Neural crest cell (in vitro differentiated cells): ENCODE measurements around the gene WDR70. TPM values are rescaled to one million over a fixed set of nuclear protein-coding genes. Genes with fewer than 3 reads are reported as not detected.
"Not testable (repeated sequence)": the region's sequence is repeated elsewhere in the genome, so short reads cannot be mapped to it uniquely, and the experiment has no call there.

ENCODE experiments used
- DNase-seq: peaks from one replicate; pipeline ENCODE4 v3.0.0; 2021; ENCODE audit warnings: low read depth, mixed read lengths, low spot score
- H3K27ac Mint-ChIP-seq: one replicate; pipeline ENCODE4 v1.8.0; 2021; ENCODE audit warnings: mild to moderate bottlenecking, mixed read lengths; ENCODE audit not compliant: unreplicated experiment
- H3K27me3 Mint-ChIP-seq: 2 replicates; pipeline ENCODE4 v1.8.0; 2021; ENCODE audit warnings: low read depth, mild to moderate bottlenecking, mixed read lengths
- H3K36me3 Mint-ChIP-seq: 2 replicates; pipeline ENCODE4 v1.8.0; 2021; ENCODE audit warnings: low read depth, mild to moderate bottlenecking, mixed read lengths
- H3K4me1 Mint-ChIP-seq: 2 replicates; pipeline ENCODE4 v1.8.0; 2021; ENCODE audit warnings: mixed read lengths
- H3K4me3 Mint-ChIP-seq: one replicate; pipeline ENCODE4 v1.8.0; 2021; ENCODE audit warnings: mild to moderate bottlenecking, mixed read lengths
- H3K9me3 Mint-ChIP-seq: 2 replicates; pipeline ENCODE4 v1.8.0; 2021; ENCODE audit warnings: mixed read lengths
- total RNA-seq: library from RNA; stranded (reverse); gene quantifications from 2 replicates; pipeline ENCODE4 v1.2.1, GENCODE V29; 2021
- TF ChIP-seq, protein P1 (sequence below): fragments of 200-600 bp; sonication (generic); conservative IDR thresholded peaks from 2 replicates; pipeline ENCODE4 v1.5.0; 2021; ENCODE audit warnings: antibody characterized with exemption, mild to moderate bottlenecking

Gene WDR70
- total RNA-seq, 1 donor from 2014 or later, result 46.5 TPM

DNA sequence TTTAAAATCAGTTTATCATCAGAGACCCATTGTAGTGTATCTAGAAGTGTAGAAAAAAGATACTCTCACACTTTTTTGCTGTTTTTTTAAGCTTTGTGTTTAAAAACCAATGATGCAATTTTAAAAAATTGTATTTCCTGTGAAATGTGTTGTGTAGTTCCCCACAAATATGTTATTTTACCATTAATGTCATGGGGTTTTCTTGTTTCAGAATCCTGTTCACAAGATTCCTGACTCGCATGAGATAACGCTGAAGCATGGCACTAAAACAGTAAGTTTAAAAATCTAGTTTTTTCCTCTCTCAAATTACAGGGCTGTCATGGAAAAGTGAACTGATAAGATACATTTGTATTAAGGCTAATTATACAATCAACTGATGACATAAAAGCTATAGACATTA, 58.6 kb downstream of the WDR70 start:
- no peak overlapping the region for H3K27ac Mint-ChIP-seq

GRCh38 chr5:37445783-37446182, 66.7 kb downstream of the WDR70 start:
- DNase-seq, H3K27ac Mint-ChIP-seq: not testable (repeated sequence)
- H3K36me3 Mint-ChIP-seq, result peaks cover 41% of the 10 kb centered on the region

More for the DNA sequence above, 58.6 kb downstream of the WDR70 start:
- Mint-ChIP-seq H3K36me3 (peaks cover 5% of the 10 kb centered on the region), H3K9me3 (no peaks in the 10 kb centered on the region), H3K4me3 (no peak overlapping the region), H3K4me1 (no peaks in the 10 kb centered on the region), H3K27me3 (no peaks in the 10 kb centered on the region)
- TF ChIP-seq, protein P1, sequence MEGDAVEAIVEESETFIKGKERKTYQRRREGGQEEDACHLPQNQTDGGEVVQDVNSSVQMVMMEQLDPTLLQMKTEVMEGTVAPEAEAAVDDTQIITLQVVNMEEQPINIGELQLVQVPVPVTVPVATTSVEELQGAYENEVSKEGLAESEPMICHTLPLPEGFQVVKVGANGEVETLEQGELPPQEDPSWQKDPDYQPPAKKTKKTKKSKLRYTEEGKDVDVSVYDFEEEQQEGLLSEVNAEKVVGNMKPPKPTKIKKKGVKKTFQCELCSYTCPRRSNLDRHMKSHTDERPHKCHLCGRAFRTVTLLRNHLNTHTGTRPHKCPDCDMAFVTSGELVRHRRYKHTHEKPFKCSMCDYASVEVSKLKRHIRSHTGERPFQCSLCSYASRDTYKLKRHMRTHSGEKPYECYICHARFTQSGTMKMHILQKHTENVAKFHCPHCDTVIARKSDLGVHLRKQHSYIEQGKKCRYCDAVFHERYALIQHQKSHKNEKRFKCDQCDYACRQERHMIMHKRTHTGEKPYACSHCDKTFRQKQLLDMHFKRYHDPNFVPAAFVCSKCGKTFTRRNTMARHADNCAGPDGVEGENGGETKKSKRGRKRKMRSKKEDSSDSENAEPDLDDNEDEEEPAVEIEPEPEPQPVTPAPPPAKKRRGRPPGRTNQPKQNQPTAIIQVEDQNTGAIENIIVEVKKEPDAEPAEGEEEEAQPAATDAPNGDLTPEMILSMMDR, result no peak
- no peak for DNase-seq

GRCh38 chr5:37448941-37449340, 69.8 kb downstream of the WDR70 start:
- DNase-seq, result no peak
- TF ChIP-seq, protein P1, result no peak
- Mint-ChIP-seq H3K36me3 (peaks cover 53% of the 10 kb centered on the region), H3K4me3 (no peak overlapping the region), H3K9me3 (peaks cover 7% of the 10 kb centered on the region), H3K4me1 (no peaks in the 10 kb centered on the region), H3K27me3 (no peaks in the 10 kb centered on the region), H3K27ac (no peak overlapping the region)

More at GRCh38 chr5:37445783-37446182, 66.7 kb downstream of the WDR70 start:
- H3K4me1 Mint-ChIP-seq, H3K4me3 Mint-ChIP-seq, H3K27me3 Mint-ChIP-seq, H3K9me3 Mint-ChIP-seq: not testable (repeated sequence)

GRCh38 chr5:37451991-37452390, 72.9 kb downstream of the WDR70 start:
- H3K27ac Mint-ChIP-seq, DNase-seq, H3K9me3 Mint-ChIP-seq, H3K4me3 Mint-ChIP-seq, H3K27me3 Mint-ChIP-seq, H3K4me1 Mint-ChIP-seq: not testable (repeated sequence)
- H3K36me3 Mint-ChIP-seq, result peaks cover 28% of the 10 kb centered on the region

DNA sequence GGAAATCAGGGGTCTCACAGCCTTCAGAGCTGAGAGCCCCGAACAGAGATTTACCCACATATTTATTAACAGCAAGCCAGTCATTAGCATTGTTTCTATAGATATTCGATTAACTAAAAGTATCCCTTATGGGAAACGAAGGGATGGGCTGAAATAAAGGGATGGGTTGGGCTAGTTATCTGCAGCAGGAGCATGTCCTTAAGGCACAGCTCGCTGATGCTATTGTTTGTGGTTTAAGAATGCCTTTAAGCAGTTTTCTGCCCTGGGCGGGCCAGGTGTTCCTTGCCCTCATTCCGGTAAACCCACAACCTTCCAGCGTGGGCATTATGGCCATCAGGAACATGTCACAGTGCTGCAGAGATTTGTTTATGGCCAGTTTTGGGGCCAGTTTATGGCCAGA, 74.1 kb downstream of the WDR70 start:
- not testable (repeated sequence) for H3K4me3 Mint-ChIP-seq, H3K27ac Mint-ChIP-seq, H3K9me3 Mint-ChIP-seq, DNase-seq, H3K27me3 Mint-ChIP-seq, H3K4me1 Mint-ChIP-seq
- H3K36me3 Mint-ChIP-seq, result peaks cover 28% of the 10 kb centered on the region

DNA sequence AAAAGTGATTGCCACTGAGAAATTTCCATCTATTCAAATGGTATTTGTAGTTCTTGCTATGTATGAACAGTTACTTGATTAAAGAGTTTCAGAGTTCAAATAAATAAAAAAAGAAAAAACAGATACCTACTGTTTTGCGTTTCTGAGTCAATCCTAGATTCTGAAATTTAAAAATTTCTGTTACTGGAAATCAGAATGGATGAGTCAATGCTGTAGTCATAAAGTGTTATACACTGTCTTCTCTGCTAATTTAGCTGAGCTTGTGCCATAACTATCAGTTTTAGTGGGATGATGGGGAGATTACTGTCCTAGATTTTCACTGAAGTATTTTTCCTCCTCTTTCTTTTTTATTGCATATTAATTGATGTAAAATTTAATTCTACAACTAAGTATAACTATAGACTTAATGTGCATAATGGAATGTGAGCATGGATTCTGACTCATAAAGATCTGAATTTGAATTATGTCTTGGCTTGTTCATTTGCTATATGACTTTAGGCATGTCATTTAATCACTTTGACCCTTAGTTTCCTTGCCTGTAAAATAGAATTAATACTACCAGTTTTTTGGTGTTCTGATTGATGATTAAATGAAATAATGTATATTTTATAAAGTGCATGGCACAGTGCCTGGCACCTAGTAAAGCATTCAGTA, 75.4 kb downstream of the WDR70 start:
- H3K27me3 Mint-ChIP-seq, H3K4me3 Mint-ChIP-seq, H3K4me1 Mint-ChIP-seq, DNase-seq, H3K9me3 Mint-ChIP-seq, H3K27ac Mint-ChIP-seq: not testable (repeated sequence)
- peaks cover 22% of the 10 kb centered on the region for H3K36me3 Mint-ChIP-seq

DNA sequence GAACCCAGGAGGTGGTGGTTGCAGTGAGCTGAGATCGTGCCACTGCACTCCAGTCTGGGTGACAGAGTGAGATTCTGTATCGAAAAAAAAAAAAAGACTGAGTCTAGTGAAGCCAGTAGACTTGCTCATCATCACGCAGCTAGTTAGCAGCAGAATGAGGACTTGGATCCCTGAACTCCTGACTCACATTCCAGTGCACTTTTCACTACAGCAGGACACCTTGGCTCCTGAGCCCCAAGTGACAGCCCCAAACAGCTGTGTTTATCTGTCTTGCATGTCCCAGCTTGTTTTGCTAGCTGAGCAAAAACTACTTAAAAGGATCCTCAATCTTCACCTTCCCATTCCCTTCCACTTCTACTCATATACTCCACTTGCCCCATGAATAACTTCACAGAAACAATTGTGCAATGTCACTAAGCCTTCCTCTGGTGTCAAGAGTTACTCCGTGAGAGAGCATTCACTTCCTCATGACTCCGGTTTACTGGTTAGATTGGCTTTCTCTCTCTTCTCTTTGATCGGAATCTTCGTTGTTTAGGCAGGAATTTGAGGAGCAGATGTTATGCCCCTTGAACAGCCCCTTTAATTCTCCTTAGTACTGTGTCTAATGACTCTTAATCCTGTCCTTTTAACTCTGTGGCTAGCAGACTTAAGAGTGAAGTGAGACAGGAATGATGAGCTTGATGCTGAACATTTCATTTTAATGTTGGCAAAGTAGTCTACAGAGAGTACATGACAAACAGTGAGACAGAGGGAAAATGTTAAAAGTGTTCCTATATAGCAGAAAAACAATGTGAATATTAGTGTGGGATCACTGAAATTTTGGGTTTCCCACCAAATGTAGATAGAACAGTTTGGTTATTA, 84.3 kb downstream of the WDR70 start:
- not testable (repeated sequence) for H3K9me3 Mint-ChIP-seq, H3K27ac Mint-ChIP-seq, H3K36me3 Mint-ChIP-seq, H3K4me1 Mint-ChIP-seq, DNase-seq, H3K27me3 Mint-ChIP-seq, H3K4me3 Mint-ChIP-seq

- peaks cover 13% of the 10 kb centered on the region for H3K36me3 Mint-ChIP-seq
- not testable (repeated sequence) for DNase-seq, H3K27ac Mint-ChIP-seq, H3K4me1 Mint-ChIP-seq, H3K4me3 Mint-ChIP-seq, H3K9me3 Mint-ChIP-seq, H3K27me3 Mint-ChIP-seq
These were observed 85.5 kb downstream of the WDR70 start for GRCh38 chr5:37464581-37464980.

- not testable (repeated sequence) for H3K9me3 Mint-ChIP-seq, DNase-seq, H3K27me3 Mint-ChIP-seq, H3K4me3 Mint-ChIP-seq, H3K27ac Mint-ChIP-seq, H3K4me1 Mint-ChIP-seq
- peaks cover 18% of the 10 kb centered on the region for H3K36me3 Mint-ChIP-seq
These were observed 90.3 kb downstream of the WDR70 start for GRCh38 chr5:37469383-37469782.
